H9 (cell line): ENCODE results near the gene MYEF2. TPM values are rescaled to one million over a fixed set of nuclear protein-coding genes. Genes with fewer than 3 reads are reported as not detected.

Experiments used
- DNase-seq: peaks from one replicate; pipeline ENCODE4 v3.0.0-alpha.2; 2017
- H2AFZ ChIP-seq: one replicate; pipeline ENCODE4 v1.6.1; 2013; ENCODE audit warnings: mild to moderate bottlenecking, low read length, control low read depth, moderate library complexity
- H2AK5ac ChIP-seq: 2 replicates; pipeline ENCODE4 v1.6.1; 2013; ENCODE audit warnings: low read length, control low read depth, mixed read lengths; ENCODE audit not compliant: insufficient read length
- H2BK120ac ChIP-seq: one replicate; pipeline ENCODE4 v1.6.1; 2013; ENCODE audit warnings: low read depth, mild to moderate bottlenecking, low read length, control low read depth, inconsistent platforms; ENCODE audit not compliant: poor library complexity, severe bottlenecking
- H2BK12ac ChIP-seq: 2 replicates; pipeline ENCODE4 v1.6.1; 2013; ENCODE audit warnings: low read length, control low read depth, mixed read lengths, low read depth; ENCODE audit not compliant: insufficient read length
- H2BK15ac ChIP-seq: 2 replicates; pipeline ENCODE4 v1.6.1; 2013; ENCODE audit warnings: low read depth, low read length, control low read depth
- H2BK20ac ChIP-seq: one replicate; pipeline ENCODE4 v1.6.1; 2013; ENCODE audit warnings: low read depth, mild to moderate bottlenecking, low read length, control low read depth, inconsistent platforms; ENCODE audit not compliant: poor library complexity, severe bottlenecking
- H2BK5ac ChIP-seq: 2 replicates; pipeline ENCODE4 v1.6.1; 2013; ENCODE audit warnings: low read length, control low read depth, mixed read lengths; ENCODE audit not compliant: insufficient read length
- H3K14ac ChIP-seq: 2 replicates; pipeline ENCODE4 v1.6.1; 2013; ENCODE audit warnings: low read length, control low read depth; ENCODE audit not compliant: insufficient read depth
- H3K18ac ChIP-seq: 2 replicates; pipeline ENCODE4 v1.6.1; 2013; ENCODE audit warnings: low read depth, mild to moderate bottlenecking, mixed read lengths, low read length, control low read depth; ENCODE audit not compliant: insufficient read length
- H3K23ac ChIP-seq: 2 replicates; pipeline ENCODE4 v1.6.1; 2013; ENCODE audit warnings: low read length, control low read depth, mixed read lengths, low read depth; ENCODE audit not compliant: insufficient read length
- H3K23me2 ChIP-seq: 2 replicates; pipeline ENCODE4 v1.6.1; 2013; ENCODE audit warnings: low read depth, mild to moderate bottlenecking, mixed read lengths, low read length, control low read depth; ENCODE audit not compliant: insufficient read length, poor library complexity, severe bottlenecking
- H3K27ac ChIP-seq: 2 replicates; pipeline ENCODE4 v1.5.1; 2013; ENCODE audit warnings: low read length, control low read depth, mixed read lengths, low read depth; ENCODE audit not compliant: insufficient read length
- H3K27me3 ChIP-seq: 2 replicates; pipeline ENCODE4 v1.6.1; 2013; ENCODE audit warnings: low read length, control low read depth, inconsistent platforms; ENCODE audit not compliant: insufficient read depth
- H3K4ac ChIP-seq: 2 replicates; pipeline ENCODE4 v1.6.1; 2013; ENCODE audit warnings: low read depth, mild to moderate bottlenecking, control low read depth, inconsistent platforms, low read length, moderate library complexity
- H3K4me1 ChIP-seq: 2 replicates; pipeline ENCODE4 v1.6.1; 2013; ENCODE audit warnings: low read length, control low read depth, inconsistent platforms; ENCODE audit not compliant: insufficient read depth
- H3K4me2 ChIP-seq: 2 replicates; pipeline ENCODE4 v1.6.1; 2013; ENCODE audit warnings: low read length, control low read depth, mixed read lengths; ENCODE audit not compliant: insufficient read length, insufficient read depth
- H3K56ac ChIP-seq: 2 replicates; pipeline ENCODE4 v1.6.1; 2013; ENCODE audit warnings: low read depth, mild to moderate bottlenecking, mixed read lengths, low read length, control low read depth; ENCODE audit not compliant: insufficient read length
- H3K79me1 ChIP-seq: 2 replicates; pipeline ENCODE4 v1.6.1; 2013; ENCODE audit warnings: low read depth, mild to moderate bottlenecking, moderate library complexity, low read length, control low read depth, inconsistent platforms; ENCODE audit not compliant: insufficient read depth, poor library complexity, severe bottlenecking
- H3K79me2 ChIP-seq: 2 replicates; pipeline ENCODE4 v1.6.1; 2013; ENCODE audit warnings: low read length, control low read depth, inconsistent platforms; ENCODE audit not compliant: insufficient read depth
- H3K9ac ChIP-seq: 2 replicates; pipeline ENCODE4 v1.6.1; 2013; ENCODE audit warnings: low read length, control low read depth, mixed read lengths; ENCODE audit not compliant: insufficient read length; ENCODE audit errors: extremely low read depth
- H3K9me3 ChIP-seq: one replicate; pipeline ENCODE4 v1.6.1; 2013; ENCODE audit warnings: low read depth, low read length, inconsistent platforms; ENCODE audit not compliant: control insufficient read depth
- H3T11ph ChIP-seq: one replicate; pipeline ENCODE4 v1.6.1; 2013; ENCODE audit warnings: mild to moderate bottlenecking, low read length, control low read depth, inconsistent platforms
- H4K20me1 ChIP-seq: one replicate; pipeline ENCODE4 v1.6.1; 2013; ENCODE audit not compliant: control insufficient read depth, insufficient read length, insufficient read depth
- H4K5ac ChIP-seq: 2 replicates; pipeline ENCODE4 v1.6.1; 2013; ENCODE audit warnings: low read depth, mild to moderate bottlenecking, mixed read lengths, low read length, control low read depth; ENCODE audit not compliant: insufficient read length
- H4K8ac ChIP-seq: replicated peaks from 2 replicates; pipeline ENCODE4 v1.6.1; 2013; ENCODE audit warnings: low read length, control low read depth, mixed read lengths, low read depth; ENCODE audit not compliant: insufficient read length
- H4K91ac ChIP-seq: 2 replicates; pipeline ENCODE4 v1.6.1; 2013; ENCODE audit warnings: low read depth, mild to moderate bottlenecking, moderate library complexity, mixed read lengths, low read length, control low read depth; ENCODE audit not compliant: insufficient read length
- H3K27ac Mint-ChIP-seq, 3 experiments: 2 replicates in 2 of 3; 3 replicates in 1 of 3; pipeline ENCODE4 v1.8.0; 2020 to 2021; ENCODE audit warnings: mixed read lengths in 3 of 3, mild to moderate bottlenecking in 1 of 3, moderate library complexity in 1 of 3
- H3K27me3 Mint-ChIP-seq: 2 replicates; pipeline ENCODE4 v1.8.0; 2021; ENCODE audit warnings: low read depth, mild to moderate bottlenecking, moderate library complexity, mixed read lengths
- H3K36me3 Mint-ChIP-seq, 3 experiments: 2 replicates in 2 of 3; 3 replicates in 1 of 3; pipeline ENCODE4 v1.8.0; 2020 to 2021; ENCODE audit warnings: low read depth in 3 of 3, mixed read lengths in 3 of 3; ENCODE audit not compliant: insufficient read depth in 1 of 3
- H3K4me1 Mint-ChIP-seq, 2 experiments: 2 replicates each; pipeline ENCODE4 v1.8.0; 2020; ENCODE audit warnings: mixed read lengths in 2 of 2
- H3K4me3 Mint-ChIP-seq, 2 experiments: 2 replicates in 1 of 2; 3 replicates in 1 of 2; pipeline ENCODE4 v1.8.0; 2020 to 2021; ENCODE audit warnings: mild to moderate bottlenecking in 2 of 2, mixed read lengths in 2 of 2, moderate library complexity in 1 of 2
- H3K9me3 Mint-ChIP-seq, 2 experiments: 2 replicates in 1 of 2; 3 replicates in 1 of 2; pipeline ENCODE4 v1.8.0; 2020; ENCODE audit warnings: mild to moderate bottlenecking in 2 of 2, mixed read lengths in 2 of 2, moderate library complexity in 1 of 2
- WGBS: extraction: QIAGEN DNeasy Blood & Tissue Kit; methylation state at CpG from one replicate; pipeline ENCODE4 v1.1.7; 2013; ENCODE audit warnings: missing lambda C conversion rate, low lambda C conversion rate, mixed read lengths; ENCODE audit not compliant: insufficient read length; ENCODE audit errors: extremely low coverage; 5-methylcytosine and 5-hydroxymethylcytosine counted together
- total RNA-seq: library from RNA; stranded (reverse); gene quantifications from 2 replicates; pipeline ENCODE4 v1.2.1, GENCODE V29; 2021
- TF ChIP-seq, protein P1 (sequence below): fragments of 200-600 bp; sonication (generic); conservative IDR thresholded peaks from 3 replicates; pipeline ENCODE4 v1.8.0; 2021; ENCODE audit warnings: antibody characterized with exemption, mild to moderate bottlenecking

MYEF2 gene
- total RNA-seq, 1 experiment from 2014 or later, result 85.2 TPM

DNA sequence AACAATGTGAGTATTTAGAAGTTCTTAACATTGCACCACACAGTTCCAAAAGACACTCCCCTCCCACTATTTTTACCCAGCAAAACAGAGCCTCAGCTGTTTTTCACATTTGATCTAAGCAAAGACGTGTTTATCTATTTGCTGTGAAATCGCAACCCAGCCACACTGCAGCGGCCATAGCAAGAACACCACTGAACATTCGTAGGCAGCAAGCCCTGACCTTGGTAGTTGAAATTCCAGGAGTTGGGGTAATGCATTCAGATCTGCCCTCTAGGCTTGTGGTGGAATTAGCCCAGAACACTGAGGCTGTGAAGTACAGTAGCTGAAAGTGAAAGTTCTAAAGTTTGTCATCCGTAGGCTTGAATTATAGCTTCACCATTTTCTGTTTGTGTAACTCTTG, 74.4 kb downstream of the MYEF2 start:
- H4K91ac ChIP-seq, result no peak overlapping the region
- no peak overlapping the region for H2AK5ac ChIP-seq
- Mint-ChIP-seq H3K27me3 (no peaks in the 10 kb centered on the region), H3K9me3 (no peaks in the 10 kb centered on the region), H3K4me3 (no peak overlapping the region), H3K36me3 (no peaks in the 10 kb centered on the region), H3K4me1 (0 out of 4 replicates have a peak, but pooled peaks cover 0 to 3% of the 10 kb centered on the region in 2 experiments), H3K27ac (no peak overlapping the region)
- no peaks in the 10 kb centered on the region for H3K4me1 ChIP-seq
- H3T11ph ChIP-seq, result no peak overlapping the region
- no peaks in the 10 kb centered on the region for H4K20me1 ChIP-seq
- H3K56ac ChIP-seq, result no peak overlapping the region
- no peak overlapping the region for H3K4ac ChIP-seq
- TF ChIP-seq, protein P1, sequence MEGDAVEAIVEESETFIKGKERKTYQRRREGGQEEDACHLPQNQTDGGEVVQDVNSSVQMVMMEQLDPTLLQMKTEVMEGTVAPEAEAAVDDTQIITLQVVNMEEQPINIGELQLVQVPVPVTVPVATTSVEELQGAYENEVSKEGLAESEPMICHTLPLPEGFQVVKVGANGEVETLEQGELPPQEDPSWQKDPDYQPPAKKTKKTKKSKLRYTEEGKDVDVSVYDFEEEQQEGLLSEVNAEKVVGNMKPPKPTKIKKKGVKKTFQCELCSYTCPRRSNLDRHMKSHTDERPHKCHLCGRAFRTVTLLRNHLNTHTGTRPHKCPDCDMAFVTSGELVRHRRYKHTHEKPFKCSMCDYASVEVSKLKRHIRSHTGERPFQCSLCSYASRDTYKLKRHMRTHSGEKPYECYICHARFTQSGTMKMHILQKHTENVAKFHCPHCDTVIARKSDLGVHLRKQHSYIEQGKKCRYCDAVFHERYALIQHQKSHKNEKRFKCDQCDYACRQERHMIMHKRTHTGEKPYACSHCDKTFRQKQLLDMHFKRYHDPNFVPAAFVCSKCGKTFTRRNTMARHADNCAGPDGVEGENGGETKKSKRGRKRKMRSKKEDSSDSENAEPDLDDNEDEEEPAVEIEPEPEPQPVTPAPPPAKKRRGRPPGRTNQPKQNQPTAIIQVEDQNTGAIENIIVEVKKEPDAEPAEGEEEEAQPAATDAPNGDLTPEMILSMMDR, result no peak
- H3K18ac ChIP-seq, result no peak overlapping the region
- H2BK5ac ChIP-seq, result no peak overlapping the region
- H3K27ac ChIP-seq, result no peak overlapping the region
- no CpG with 5 or more reads among the region's 5 CpGs for WGBS
- no peak overlapping the region for H4K8ac ChIP-seq
- DNase-seq, result no peak
- no peak overlapping the region for H3K4me2 ChIP-seq
- H4K5ac ChIP-seq, result no peak overlapping the region
- no peak overlapping the region for H2BK15ac ChIP-seq
- H2AFZ ChIP-seq, result no peak overlapping the region
- no peak overlapping the region for H3K9ac ChIP-seq
- no peaks in the 10 kb centered on the region for H3K79me1 ChIP-seq
- no peak overlapping the region for H2BK20ac ChIP-seq
- no peak overlapping the region for H2BK12ac ChIP-seq
- no peaks in the 10 kb centered on the region for H3K23me2 ChIP-seq
- H3K14ac ChIP-seq, result no peak overlapping the region
- H2BK120ac ChIP-seq, result no peak overlapping the region
- no peaks in the 10 kb centered on the region for H3K9me3 ChIP-seq
- H3K23ac ChIP-seq, result no peak overlapping the region
- H3K27me3 ChIP-seq, result no peaks in the 10 kb centered on the region
- no peaks in the 10 kb centered on the region for H3K79me2 ChIP-seq
